Measurements from ENCODE around the gene CHGA.

DNA sequence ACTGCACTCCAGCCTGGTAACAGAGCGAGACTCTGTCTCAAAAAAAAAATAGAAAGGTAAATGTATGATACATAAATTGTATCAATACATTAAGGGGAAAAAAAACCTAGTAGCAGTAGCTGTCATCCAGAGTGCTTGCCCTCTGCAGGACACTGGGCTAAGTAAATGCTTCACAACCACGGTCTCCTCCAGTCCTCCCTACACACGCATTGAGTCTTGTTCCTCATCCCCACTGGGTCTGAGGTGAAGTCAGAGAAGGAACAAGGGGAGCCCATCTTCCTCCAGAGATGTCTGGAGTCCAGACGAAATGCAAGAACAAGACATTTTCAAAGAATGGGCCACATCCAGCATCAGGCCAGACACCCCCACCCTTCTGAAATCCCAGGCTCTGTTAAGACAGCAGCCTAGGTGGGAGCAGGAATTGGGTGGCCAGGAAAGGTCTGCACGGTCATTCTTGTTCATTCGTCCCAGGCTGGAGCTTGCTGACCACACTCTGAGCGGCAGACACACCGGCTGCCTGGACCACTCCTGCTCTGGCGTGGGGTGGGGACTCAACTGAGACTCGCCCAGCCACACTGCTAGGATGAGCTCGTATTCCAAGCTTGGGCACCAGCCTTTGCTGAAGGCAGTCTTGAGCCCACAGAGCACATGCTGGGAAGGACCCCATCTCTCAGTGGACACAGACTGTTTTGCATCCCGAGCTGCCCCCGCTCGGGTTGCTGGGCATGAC, 45.5 kb downstream of the CHGA start:
- TF ChIP-seq, protein P1, sequence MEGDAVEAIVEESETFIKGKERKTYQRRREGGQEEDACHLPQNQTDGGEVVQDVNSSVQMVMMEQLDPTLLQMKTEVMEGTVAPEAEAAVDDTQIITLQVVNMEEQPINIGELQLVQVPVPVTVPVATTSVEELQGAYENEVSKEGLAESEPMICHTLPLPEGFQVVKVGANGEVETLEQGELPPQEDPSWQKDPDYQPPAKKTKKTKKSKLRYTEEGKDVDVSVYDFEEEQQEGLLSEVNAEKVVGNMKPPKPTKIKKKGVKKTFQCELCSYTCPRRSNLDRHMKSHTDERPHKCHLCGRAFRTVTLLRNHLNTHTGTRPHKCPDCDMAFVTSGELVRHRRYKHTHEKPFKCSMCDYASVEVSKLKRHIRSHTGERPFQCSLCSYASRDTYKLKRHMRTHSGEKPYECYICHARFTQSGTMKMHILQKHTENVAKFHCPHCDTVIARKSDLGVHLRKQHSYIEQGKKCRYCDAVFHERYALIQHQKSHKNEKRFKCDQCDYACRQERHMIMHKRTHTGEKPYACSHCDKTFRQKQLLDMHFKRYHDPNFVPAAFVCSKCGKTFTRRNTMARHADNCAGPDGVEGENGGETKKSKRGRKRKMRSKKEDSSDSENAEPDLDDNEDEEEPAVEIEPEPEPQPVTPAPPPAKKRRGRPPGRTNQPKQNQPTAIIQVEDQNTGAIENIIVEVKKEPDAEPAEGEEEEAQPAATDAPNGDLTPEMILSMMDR (IDR thresholded peaks at IDR 0.05; ENCODE audit: poor library complexity), result no peak
- no peak for TF ChIP-seq EZH2 (IDR thresholded peaks at IDR 0.05; ENCODE audit: borderline replicate concordance)

Data from hepatocyte (in vitro differentiated cells).